ENCODE measurements around the gene TFEB.
A peak's percentile ranks its signal among the peaks of the same experiment; 100 is the strongest.

TFEB gene

DNA sequence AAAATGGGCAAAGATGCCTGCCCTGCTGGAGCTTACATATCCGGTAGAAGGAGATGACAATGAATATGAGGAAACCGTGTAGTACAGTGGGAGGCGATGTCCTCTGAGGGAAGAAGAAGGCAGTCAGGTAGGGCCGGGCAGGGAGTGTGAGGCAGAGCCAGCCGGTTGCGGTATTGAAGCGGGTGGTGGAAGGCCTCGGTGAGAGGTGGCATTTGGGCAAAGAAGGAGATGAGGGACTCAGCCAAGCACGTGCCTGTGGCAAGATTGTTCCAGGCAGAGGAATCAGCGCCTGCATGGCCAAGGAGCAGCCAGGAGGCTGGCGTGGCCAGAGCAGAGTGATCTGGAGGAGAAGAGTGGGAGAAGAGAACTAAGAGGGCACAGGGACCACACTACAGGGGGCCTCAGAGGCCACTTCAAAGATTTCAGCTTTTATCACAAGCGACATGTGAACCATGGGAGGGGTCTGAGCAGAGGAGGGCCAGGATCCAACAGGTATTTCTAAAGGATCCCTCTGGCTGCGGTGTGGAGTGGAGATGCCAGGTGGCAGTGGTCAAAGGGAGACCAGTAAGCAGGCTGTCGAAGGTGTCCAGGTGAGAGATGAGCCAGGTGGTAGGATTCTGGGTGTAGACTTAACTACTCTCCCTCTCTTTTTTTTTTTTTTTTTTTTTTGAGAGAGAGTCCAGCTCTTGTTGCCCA, 83.3 kb downstream of the TFEB start:
- no peak for DNase-seq (ENCODE audit: low spot score)

GRCh38 chr6:41651246-41651961, 84.0 kb downstream of the TFEB start:
- DNase-seq (ENCODE audit: low spot score), result no peak

- DNase-seq (ENCODE audit: low spot score), result no peak
These were observed 85.3 kb downstream of the TFEB start for GRCh38 chr6:41650120-41650519.

- peak; percentile 25 for DNase-seq (ENCODE audit: low spot score)
These were observed 85.8 kb downstream of the TFEB start for GRCh38 chr6:41649596-41649995.

- DNase-seq (ENCODE audit: low spot score), result no peak
These were observed 86.5 kb downstream of the TFEB start for GRCh38 chr6:41648921-41649320.

- no peak for DNase-seq (ENCODE audit: low spot score)
These were observed 87.3 kb downstream of the TFEB start for GRCh38 chr6:41648070-41648585.

DNA sequence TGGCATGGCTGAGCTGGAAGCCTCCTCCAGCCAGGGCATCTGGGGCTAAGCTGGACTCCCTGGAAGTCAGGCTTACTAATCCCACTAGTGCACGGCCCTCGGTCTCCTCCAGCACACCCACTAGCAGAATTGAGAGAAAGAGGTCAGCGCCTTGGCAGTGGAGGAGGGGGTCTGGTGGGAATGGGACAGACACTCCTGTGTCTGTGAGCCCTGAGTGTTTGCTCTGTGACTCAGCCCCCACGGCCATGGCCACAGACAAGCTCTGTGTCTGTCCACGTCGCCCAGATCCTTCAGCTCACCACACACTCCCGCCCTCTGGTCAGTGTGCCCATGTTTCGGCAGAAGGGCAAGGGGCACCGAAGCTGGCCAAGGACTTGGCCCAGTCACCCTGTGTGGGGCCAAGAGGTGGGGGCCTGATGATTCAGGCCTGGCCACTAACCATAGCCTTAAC, 88.3 kb downstream of the TFEB start:
- DNase-seq (ENCODE audit: low spot score), result no peak

DNA sequence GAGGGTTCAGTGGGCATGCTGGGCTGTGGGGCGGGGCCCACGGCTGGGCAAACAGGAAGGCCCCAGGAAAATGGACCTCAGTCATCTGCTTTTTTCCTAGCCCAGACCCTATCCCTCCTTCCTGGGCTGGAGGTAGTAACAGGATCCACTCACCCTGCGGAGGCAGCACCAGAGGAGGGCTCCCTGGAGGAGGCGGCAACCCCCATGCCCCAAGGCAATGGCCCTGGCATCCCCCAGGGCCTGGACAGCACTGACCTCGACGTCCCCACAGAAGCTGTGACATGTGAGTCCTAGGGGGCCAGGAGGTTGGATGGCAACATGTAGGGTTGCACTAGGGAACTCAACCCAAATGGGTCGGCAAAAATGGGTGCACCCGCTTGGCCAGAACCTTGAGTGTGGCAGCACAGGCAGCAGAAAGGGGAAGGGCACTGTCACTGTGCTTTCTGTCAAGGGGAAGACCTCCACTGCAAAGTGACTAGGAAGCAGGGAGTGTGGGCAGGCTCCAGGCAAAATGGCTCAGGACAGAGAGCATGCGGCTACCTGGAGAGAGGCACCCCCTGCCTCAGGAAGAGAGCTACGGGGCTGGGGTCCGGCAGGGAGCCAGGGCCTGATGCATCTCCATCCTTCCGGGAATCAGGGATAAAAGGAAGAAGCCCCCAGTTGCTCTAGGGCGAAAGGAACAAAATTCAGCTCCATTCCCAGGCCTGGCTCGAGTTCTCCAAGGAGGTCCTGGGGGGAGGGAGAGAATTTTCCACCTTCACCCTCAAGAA, 89.2 kb downstream of the TFEB start:
- no peak for DNase-seq (ENCODE audit: low spot score)

DNA sequence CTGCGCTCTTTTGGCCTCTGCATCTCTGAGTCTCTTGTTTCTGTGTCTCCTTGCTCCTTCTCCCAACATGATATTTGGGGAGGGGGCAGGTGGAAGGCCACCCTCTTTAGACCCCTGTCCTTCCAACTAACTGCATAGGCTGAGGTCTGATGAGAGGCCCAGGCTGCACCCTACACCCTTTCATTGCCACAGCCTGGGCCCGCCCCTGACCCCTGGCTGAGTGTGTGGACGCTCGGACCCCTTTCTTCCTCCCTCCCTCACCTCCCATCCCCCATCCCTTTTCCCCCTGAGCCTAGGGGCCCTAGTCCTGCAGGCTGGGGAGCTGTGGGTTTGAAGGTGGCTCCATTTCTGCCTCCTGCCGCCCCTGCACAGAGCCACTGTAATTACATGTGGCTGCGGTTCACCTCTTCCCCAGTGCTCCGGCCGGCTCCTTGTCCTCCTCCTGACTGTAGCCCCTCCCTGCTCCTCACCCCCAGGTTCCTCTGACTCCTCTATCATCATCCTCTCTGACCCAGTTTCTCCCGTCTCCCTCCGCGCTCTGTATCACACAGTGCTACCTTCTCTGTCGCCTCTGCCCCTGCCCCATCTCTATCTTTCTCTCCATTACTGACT, 90.3 kb downstream of the TFEB start:
- no peak for DNase-seq (ENCODE audit: low spot score)

DNA sequence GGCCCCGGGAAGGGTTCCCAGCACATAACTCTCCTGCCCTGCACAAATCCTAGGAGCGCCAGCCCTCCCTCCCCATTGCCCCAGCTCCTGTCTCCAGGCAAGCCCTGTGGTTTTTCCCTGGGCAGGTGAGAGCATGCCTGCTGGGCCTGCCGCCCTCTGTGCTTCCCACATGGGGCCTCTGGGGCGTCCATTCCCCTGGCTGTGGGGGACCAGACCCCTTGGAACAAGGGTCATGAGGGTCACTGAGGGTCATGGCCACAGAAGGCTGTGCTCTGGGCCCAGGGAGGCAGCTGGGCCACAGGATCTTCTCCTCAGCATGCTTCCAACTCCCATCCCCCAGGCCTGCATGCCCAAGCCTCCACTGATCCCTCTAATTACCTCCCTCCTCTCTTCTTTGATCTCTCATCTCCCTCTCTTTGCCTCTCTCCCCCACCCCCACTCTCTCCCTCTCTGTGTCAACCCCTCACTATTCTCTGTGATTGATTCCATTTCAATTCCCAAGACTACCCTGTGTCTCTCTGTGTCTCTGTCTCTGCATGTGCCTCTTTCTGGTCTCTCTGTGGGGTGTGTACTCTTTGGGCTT, 91.0 kb downstream of the TFEB start:
- no peak for DNase-seq (ENCODE audit: low spot score)

DNA sequence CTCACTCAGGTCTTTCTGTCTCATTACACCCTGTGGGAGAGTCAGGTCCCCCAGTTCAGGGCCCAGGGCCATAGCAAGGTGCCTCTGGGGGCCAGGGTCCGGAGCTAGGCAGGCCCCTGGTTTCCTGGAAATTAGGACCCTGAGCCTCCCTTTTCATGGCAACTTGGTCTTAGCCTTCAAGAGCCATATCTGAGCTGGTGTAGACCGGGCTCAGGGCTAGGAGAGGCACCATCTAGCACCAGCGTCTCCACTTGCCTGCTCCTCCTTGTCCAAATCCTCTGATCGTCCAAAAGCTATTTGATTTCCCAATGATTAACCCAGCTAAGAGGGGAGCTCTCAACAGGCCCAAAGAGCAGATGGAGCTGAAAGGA, 91.5 kb downstream of the TFEB start:
- DNase-seq (ENCODE audit: low spot score), result no peak

DNA sequence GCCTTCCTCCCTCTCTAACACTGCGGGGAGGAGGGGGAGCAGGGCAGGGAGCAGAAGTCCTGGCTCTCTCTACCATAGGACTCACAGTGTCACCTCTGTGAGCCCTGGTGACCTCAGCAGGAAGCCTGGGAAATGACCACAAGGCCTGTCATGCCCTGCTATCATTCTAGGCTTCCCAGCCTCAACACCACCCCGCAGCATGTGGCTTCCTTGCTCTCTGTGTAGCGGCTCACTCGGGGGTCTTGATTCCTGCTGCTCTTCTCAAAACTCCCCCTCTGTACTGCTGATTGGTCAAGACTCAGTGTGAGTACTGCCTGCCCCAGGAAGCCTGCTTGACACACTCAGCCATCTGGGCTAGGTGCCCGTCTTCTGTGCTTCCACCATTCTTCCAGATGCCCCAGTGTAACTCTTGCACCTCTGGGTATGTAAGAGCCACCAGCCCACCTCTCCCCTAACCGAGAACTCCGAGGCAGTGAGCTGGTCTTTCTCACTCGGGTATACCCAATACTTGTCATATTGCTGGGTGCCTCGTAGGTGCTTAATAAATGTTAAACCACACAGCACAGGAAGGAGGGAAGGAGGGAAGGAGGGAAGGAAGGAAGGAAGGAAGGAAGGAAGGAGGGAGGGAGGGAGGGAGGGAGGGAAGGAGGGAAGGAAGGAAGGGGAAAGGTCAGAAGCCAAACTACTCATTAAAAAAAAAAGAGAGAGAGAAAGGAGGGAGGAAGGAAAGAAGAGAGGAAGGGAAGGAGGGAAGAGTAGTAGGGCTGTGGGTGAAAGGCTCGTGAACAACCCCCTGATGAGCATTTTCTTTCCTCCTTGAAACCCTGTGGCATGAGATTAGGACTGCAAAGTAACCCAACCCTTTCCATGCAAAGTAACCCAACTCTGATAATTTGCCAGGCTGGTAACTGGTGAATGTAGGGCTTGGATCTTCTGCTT, 92.2 kb downstream of the TFEB start:
- no peak for DNase-seq (ENCODE audit: low spot score)

GRCh38 chr6:41642090-41642959, 93.1 kb downstream of the TFEB start:
- DNase-seq (ENCODE audit: low spot score), result no peak

- no peak for DNase-seq (ENCODE audit: low spot score)
These were observed 94.0 kb downstream of the TFEB start for GRCh38 chr6:41641352-41641925.

DNA sequence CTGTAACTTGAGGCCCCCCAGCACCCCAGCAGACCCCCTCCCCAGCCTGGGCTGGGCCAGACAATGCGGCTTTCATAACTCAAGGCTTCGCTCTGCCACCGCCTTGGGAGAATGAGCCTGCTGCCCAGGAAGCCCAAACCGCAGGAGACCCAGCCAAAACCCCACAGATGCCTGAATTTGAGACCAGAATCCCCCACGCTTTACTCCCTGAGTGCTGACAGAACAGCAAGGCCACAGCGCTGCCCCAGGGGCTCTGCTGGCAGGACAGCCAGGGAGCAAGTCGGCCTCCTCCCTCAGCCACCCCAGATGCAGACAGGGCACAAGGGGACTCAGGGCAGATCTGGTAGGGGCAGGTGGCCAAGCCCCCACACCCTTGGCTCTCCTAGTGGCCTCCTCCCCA, 95.0 kb downstream of the TFEB start:
- no peak for DNase-seq (ENCODE audit: low spot score)

DNA sequence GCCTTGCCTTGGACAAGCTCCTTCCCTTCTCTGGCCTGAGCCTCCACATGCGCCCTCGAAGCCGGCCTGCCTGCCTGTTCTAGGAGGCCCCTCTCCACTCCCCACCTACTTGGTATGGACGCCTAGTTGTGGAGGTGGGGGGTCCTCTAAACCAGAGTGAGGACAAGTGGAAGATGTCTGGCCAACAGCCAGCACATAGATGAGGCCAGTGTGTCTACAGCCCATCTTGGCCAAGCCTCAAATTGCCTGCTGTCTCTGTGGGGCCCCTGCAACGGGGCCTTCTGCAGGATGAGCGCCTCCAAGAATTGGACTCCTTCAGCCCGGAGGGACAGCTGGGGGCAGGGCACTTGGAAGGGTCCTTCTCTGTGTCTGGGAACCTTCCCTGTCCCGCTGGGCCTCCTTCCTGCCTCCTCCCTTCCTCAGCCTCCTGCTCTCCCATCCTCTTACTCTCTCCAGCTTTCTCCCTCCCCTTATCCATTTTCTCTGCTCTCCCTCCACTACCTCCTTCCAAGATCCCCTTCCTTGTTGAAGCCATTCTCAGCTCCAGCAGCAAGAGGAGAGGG, 95.5 kb downstream of the TFEB start:
- no peak for DNase-seq (ENCODE audit: low spot score)

DNA sequence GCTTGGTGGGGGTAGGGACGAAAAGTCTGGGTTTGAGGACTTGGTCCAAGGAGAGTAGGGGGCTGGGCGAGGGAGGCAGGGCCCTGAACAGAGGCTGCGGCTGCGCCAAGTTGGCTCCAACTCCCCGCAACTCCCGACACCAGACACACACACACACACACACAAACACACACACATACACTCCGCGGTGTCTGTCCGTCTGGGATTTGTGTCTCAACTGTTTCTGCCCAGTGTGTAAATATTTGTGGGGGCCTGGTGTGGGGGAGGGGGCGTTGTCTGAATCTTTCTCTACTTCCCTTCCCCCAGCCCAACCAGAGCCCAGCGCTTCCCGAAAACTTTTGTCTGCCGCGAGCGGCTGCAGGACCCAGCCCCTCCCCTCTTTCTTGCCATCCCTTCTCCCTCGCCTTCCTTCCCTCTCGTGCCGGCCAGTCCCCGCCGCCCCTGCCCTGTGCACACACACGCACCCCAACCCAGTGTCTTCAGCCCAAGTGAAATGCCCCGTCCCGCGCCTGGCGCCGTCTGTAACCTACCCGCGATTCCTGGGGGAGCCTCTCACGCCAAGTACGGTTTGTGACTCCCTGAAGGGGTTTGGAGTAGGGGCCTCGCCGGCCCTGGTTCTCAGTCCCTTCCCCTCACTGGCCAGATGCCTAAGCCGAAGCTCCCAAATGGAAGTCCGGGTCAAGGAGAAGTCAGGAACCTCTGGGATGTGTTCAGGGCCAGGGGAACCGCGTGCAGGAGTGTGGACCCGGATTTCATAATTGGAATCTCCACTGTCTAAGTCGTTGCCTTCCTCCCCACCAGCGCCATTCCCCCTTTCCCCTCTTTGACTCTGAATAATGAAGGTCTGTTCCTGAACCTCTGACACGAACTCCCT, 96.2 kb downstream of the TFEB start:
- DNase-seq (ENCODE audit: low spot score), result no peak
